Inferior parietal cortex (tissue), 1 donor: ENCODE results near the gene SLC35A1.

Experiments used
- DNase-seq: peaks from one replicate; pipeline ENCODE4 v3.0.0-alpha.2; 2016; ENCODE audit errors: extremely low spot score

Gene SLC35A1

DNA sequence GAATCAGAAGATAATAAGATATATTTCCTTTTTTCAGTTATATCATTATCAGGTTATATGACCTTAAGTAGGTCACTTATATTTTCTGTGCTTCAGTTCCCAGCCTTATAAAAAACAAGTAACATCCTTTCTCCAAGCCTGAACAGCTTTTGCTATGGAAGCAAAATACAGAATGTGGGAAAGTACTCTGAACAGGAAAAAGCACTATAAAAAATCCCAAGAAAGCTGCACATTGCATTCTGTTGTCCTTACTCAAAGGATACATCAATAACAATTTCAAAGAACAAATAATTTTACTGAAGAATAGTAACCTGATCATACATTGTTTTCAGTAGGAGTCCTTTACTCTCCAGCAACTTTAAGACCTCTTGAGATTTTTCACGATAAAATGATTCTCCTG, 56.4 kb downstream of the SLC35A1 start:
- no peak for DNase-seq

DNA sequence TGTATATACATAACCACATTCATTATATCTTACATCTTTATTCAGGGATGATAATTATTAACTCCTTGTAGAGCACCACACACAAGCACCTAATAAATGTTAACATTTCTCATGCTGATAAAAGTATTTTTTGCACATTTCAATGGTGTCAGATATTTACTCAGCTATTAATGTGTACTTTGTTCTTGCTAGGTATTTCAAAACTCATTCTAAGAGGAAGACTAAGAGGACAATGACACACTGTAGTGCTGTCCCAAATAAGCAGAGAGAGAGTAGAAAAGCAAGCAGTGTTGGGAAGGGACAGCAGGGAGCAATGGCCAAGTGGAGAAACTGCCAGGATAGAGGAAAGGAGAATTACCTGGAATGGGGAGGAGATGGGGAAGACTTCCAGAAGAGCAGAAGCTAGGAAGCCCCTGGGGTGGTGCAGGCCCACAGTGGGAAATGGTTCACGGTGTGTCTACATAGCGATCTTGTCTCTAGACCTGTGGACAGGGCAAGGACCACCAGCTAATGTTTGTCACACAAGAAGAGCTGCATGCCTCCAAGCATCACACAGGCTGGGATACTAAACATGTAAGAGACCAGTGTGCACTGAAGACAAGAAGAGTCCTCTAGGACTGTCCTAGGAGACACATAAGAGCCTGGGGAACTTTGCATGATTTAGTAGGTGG, 61.7 kb downstream of the SLC35A1 start:
- DNase-seq: no peak

DNA sequence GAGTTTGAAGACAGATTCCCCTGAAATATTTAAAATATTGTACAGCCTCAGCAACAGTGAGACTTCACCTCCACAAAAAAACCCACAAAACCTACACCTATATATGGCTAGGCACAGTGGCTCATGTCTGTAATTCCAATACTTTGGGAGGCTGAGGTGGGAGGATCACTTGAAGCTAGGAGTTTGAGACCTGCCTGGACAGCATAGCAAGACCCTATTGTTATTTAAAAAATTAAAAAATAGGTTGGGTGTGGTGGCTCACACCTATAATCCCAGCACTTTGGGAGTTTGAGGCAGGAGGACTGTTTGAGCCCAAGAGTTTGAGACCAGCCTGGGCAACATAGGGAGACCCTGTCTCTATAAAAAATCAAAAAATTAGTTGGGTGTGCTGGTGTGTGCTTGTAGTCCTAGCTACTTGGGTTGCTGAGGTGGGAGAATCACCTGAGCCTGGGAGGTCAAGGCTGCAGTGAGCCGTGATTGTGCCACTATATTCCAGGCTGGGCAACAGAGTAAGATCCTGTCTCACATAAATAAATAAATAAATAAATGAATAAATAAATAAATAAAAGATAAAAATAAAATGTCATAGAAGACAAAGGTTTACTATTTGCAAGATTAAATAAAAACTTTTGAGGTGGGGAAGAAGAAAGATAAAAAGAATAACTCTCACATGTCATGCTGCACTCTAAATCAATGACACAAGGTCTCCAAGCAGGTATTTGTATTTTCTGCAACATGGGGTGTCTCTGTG, 65.9 kb downstream of the SLC35A1 start:
- DNase-seq: no peak

DNA sequence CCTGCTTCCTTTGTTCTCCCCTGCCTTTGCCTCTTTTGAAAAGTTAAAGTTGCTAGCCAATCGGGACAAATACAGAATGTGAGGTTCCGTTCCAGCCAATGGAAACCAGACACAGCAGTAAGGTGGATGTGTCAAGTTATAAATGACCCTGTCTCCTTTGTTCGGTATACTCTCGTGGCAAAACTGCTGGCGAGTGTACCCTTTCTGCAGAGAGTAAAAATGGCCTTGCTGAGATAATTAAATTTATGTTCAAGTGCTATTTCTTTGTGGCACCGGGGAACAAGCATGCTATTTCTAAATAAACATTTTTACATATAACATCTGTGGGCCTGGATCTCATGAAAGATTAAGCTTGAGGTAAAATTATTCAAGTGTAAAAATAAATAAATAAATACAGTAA, 66.8 kb downstream of the SLC35A1 start:
- no peak for DNase-seq

DNA sequence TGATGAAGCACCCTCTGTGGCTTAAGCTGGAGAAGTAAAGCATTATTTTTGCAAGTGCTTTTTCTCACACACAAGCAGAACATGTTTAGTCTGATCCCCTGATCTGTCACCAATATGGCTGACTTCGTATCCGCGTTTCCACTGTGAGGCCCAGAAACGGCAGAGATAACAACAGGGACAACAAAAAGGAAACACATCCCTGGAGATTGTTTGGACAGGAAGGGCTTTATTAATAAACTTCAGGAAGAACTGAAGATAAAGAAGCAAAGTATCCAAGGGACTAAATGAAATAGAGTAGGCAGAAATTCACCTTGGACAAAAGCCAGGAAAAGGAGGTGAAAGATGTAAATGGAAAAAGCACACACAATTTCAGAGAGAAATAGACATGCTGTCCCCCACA, 67.8 kb downstream of the SLC35A1 start:
- DNase-seq: no peak

DNA sequence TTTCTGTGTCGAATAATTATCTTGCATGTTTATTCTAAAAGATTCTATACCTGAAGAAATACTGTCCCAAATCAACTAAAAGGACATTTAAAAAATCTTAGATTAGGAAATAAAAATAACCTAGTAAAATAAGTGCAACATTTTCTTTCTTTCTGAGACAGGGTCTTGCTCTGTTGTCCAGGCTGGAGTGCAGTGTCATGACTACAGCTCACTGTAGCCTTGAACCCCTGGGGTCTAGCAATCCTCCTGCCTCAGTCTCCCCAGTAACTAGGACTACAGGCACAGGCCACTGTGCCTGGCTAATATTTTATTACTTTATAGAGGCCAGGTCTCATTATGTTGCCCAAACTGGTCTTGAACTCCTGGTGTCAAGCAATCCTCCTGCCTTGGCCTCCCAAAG, 68.3 kb downstream of the SLC35A1 start:
- no peak for DNase-seq

DNA sequence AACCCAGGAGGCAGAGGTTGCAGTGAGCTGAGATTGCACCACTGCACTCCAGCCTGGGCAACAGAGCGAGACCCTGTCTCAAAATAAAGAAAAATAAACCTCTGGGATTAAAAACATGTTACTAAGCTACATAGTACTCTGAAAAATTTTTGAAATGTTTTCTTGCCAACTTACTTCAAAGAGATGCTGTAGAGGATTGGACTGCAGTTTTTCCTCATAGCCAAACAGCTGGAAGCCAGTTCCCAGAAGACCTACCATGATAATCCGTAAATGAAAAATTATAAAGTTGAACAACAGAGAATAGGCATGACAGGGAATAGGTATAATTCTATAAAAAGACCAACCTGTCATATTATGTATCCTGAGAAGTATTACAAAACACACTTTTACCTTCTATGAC, 69.0 kb downstream of the SLC35A1 start:
- no peak for DNase-seq

DNA sequence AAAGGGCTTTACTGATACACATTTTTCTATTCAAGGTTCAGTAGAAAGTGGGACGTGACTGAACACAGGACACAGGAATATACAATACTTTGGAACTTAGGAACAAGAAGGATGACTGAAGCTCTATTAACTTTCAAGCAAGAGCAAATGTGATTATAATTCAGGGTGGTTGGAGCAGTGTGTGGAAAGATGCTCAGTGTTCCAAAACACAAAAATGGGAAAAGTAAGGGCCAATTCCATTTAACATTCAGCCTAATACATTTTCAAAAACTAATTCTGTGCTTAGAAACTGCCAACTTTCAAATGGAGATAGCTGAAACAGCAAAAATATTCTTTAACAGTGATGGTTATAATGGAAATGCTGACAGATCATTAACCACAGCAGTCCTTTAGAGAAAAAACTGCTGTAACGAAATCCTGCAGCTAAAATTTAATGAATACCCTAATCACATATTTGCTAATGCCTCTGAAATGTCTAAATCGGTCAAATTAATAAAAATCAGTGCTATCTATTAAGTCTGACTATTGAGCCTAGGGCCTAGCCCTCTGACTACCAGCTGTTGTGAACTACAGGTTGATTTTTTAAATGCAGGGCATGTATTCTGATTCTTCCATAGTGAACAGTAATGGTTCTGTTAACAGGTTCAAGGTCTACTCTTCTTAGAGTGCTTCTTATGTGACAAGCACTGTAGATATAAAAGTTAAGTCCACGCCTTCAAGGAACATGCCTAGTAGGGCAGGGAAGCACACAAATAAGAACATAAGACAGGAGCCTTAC, 71.1 kb downstream of the SLC35A1 start:
- no peak for DNase-seq

DNA sequence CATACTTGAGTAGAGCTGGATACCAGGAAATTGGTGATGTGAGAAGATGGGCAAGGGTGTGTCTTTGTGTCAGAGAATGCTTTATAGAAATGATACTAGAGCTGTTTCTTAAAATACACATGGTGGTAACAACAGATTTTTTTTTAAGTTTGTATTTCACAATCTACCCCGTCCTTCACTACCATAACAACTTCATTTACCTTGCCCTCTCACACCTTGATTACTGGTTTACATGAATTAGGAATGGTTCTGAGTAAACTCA, 71.6 kb downstream of the SLC35A1 start:
- DNase-seq: no peak

DNA sequence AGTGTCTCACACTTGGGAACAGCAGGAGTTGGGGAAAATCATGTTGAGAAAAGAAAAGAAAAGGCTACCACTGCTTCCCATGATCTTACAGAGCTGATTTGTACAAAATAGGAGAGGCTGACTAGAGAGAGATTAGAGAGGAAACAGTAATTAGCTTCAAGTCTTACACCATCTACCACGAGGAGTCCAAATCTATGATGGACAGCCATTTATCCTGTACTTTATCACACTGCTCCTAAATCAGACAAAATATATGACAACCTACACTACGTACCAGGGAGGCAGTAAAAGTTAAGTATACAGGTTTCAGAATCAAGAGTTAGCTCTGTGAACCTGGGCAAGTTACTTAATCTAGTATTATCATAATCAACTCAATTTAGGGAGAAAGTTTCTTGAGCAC, 79.0 kb downstream of the SLC35A1 start:
- DNase-seq: no peak

DNA sequence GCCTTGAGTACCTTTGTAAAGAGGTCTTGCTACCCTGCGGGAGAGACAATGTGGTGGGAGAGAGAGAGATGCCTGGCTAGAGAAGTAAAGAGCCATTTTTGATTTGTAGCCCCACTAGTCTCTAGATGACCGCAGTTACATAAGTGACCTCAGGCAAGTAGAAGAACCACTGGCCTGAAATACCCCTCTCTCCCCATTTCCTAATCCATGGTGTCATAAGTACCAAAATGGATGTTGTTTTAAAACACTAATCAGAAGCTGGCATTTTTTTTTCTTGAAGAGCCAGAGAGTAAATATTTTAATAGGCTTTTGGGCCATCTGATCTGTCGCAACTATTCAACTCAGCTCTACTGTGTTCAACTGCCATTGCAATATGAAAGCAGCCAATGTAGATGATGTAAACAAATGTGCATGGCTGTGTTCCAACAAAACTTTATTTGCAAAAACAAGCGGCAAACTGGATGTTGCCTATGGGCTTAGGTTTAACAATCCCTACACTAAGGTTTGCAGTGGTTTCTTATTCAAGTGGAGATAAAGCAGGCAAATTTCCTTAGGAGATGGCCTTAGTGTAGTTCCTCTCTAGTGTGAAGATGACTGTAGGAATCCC, 80.5 kb downstream of the SLC35A1 start:
- DNase-seq: no peak

DNA sequence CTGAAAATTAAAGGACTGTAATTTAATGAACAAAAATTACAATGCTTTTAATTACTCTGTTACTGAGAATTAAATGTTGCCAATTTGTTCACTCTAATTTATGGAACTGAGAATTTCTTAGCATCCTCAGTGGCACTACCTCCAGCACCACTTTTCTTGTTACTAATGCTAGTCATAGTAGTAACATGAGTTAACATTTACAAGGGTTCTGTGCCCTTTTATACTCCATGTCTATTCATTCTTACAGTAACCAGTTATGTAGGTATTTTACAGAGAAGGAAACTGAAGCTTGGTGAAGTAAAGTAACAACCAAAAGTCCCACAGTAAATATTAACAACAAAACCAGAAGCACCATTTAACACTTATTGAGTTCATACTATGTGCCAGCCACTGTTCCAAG, 82.7 kb downstream of the SLC35A1 start:
- no peak for DNase-seq

DNA sequence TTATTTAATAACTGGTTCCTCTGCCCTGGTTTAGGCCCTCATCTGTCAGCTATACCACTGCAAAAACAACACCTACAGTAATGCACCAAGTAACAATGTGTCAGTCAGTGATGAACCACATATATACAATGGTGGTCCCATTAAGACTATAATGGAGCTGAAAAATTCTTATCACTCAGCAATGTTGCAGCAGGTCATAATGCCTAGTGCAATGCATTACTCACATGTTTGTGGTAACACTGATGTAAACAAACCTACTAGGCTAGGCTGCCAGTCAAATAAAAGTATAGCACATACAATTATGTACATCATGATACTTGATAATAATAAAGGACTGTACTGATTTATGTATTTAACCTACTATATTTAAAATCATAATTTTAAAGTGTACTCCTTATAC, 85.7 kb downstream of the SLC35A1 start:
- no peak for DNase-seq

DNA sequence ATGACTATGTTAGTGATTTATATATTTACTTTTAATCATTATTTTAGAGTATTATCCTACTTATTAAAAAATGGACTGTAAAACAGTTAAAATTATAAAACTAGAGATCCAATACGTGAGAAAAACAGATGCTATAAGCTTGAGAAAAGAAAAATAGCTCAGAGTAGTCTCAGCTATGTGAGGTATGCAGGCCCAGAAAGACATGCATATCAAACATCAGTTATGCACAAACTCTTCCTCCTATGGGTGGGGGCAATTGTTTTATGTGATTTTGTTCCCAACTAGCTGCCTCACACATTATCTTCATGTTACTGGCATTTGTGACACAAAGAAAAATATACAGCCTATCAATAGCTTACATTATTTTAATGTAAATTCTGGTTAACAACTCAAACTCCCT, 88.2 kb downstream of the SLC35A1 start:
- no peak for DNase-seq
